ENCODE data around the gene NUP210.
"Not testable (repeated sequence)": the region's sequence is repeated elsewhere in the genome, so short reads cannot be mapped to it uniquely, and the experiment has no call there.

Gene NUP210

DNA sequence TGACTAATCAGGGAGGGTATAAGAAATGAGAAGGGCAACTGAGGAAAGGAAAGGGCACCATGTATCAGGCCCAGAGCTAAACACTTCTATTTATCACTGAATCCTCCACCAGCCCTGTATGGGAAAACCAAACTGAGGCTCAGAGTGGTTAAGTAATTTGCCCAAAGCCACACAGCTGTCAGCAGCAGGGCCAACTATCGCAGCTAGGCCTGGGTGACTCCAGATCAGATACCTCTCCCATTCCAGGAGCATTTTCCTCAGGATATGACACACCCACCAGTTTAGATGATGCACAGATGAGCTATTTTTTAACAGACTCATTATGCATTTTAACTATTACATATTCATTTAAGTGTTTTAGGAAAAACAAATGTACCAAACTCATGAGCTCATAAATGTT is 14.5 kb downstream of the NUP210 start:
- no peak for DNase-seq

DNA sequence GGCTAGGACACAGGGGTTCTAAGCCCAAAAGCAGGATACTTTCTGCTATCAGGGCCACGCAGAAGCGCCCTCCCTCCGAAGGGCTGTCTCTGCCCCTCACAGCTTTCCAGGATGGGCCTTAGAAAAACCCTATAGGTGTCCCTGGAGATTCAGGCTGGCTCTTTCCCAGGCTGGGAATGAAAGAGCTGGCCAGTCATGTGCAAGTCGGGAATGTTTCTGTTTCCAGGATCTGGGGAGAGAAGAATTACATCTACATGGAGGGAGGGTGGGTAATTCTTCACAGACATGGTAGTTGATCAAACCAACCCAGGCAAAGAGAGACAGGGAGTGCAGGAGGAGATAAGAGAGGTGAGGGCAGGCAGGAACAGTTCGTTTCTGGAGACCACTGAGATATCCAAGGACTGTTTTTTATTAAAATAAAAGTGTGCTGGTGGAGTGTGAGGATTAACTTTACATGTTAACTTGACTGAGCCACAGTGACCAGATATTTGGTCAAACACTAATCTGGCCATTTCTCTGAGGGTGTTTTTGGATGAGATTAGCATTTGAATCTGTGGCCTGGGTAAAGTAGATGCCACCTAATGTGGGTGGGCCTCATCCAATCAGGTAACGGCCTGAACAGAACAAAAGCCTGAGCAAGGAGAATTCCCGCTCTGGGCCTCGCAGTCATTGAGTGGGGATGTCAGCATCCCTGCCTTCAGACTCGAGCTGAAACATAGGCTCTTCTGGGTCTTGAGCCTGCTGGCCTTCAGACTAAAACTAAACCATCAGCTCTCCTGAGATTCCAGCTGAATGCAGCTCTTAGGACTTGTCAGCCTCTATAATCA is 15.3 kb downstream of the NUP210 start:
- no peak for DNase-seq

DNA sequence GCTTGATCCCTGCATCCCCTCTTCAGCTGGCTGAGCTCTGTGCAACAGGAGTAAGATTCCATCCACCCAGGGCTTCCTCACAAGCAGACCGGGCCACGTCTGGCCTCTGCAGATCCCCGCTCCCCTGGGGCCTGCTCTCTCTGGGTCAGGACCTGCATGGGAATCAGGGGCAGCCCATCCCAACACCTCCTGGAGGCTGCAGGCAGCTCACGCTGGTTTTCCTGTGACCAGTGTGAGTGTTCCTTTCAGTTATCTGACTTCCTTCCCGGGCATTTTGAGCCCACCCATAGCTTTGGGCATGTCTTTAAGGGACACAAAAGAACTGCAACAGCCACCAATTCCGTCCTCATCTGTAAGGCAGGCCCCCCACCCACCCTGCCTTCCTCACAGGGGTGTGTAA is 16.3 kb downstream of the NUP210 start:
- no peak for DNase-seq

DNA sequence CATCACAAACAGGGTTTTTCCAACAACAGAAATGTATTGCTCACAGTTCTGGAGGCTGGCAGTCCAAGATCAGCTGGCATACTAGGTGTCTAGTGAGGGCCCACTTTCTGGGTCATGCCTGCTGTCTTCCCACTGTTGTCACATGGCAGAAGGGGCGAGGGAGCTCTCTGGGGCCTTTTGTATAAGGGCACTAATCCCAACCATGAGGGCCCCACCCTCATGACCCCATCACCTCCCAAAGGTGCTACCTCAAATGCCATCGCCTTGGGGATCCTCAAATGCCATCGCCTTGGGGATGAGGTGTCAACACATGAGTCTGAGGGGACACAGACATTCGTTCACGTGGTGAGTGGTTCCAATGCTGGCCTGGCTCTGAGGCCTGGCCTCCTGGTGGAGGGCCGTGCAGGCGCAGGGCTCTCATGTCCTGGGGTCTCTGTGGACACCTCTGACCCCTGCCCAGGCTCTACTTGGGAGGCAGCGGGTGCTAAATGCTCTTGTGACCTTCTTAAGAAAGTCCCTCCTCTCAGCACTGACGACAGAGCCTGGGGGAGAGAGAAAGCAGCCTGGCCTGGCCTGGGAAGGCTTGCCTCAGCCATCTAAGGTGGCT is 16.8 kb downstream of the NUP210 start:
- no peak for DNase-seq

DNA sequence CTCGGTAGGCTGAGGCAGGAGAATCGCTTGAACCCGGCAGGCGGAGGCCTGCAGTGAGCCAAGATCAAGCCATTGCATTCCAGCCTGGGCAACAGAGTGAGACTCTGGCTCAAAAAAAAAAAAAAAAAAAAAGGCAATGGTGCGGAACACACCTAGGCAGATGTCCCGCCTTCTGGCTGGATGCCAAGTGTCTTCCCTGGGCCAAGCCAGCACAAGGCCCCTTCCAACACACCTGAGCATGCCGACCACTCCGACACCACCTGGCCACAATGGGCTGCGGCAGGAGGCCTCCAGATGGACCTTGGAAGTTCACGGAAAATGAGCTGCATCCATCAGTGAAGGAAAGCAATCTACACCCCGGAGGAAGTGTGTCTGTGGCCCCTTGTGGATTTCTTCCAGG is 19.0 kb downstream of the NUP210 start:
- DNase-seq, result peak; percentile 80

DNA sequence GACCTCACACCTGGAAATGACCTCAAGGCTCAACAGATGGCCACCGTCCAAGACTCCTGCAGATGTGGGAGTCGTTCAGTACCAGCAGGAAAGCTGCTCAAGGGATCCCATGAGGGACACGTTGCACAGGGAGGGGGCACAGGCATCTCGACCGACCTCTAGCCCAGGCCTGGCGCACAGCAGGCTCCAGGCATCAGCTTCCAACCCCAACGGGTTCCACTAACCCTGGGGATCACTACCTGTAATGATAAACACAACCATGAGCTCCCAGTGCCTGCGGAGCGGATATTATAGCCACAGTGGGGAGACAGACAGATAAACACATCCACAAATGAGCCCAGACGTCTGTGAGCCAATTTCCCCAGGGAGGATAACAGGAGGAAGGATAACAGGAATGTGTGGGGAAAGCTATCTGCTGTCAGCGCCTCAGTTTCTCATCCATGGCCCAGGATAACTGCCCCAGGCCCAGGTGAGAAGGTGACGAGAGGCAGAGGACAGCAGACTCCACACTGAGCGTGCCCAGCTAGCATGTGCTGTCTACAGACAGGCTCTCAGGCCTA is 19.9 kb downstream of the NUP210 start:
- DNase-seq, result peak; percentile 2

DNA sequence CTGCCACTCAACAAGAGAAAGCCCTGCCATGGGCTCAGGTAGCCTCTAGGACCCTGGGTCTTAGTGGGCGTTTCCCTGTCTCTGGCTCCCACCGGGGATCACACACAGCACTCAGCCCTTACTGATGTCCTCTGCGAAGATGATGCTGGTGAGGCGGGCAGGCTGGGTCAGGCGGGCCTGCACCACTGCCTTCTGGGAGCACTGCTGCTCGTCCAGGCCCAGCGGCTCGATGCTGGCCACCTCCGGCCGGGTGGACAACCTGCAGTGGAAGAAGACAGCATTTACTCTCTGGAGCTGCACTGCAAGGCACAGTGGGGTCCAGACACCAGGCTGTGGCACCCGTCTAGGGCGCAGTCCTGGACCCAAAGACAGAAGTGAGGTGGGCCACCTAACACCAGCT is 20.5 kb downstream of the NUP210 start:
- DNase-seq, result no peak

DNA sequence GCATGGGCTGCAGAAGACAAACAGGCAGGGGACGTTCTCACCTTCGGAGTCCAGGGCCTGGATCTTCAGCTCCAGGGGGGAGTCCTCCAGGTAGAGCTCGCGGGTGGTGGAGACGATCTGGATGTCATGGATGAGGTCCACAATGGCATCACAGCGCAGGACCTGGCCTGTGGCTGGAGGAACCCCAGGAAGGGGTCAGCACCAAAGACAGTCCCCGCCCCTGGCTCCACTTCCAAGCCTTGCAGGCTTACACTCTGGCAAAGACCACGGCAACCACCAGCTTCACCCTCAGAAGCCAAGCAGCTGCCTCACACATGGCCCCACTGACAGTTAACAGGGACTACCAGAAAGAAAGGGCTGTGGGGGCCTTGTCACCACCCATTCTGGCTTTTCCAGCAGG is 22.8 kb downstream of the NUP210 start:
- DNase-seq, result no peak

DNA sequence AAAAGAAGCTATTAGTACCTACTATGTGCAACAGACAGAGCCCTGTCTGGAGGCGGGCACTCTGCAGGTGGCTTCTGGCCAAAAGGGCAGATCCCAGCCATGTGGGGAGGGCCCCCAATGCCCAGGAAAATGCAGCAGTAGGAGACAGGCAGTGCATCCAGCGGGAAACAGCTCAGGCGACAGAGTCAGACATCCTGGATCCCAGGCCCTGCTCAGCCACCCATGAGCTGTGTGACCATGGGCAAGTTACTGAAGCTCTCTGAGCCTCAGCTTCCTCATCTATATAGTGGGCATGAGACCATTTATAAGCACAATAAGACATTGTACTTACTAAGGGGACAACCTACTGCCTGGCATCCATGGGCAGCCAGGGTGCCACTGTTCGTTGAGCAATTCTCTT is 25.8 kb downstream of the NUP210 start:
- no peak for DNase-seq

DNA sequence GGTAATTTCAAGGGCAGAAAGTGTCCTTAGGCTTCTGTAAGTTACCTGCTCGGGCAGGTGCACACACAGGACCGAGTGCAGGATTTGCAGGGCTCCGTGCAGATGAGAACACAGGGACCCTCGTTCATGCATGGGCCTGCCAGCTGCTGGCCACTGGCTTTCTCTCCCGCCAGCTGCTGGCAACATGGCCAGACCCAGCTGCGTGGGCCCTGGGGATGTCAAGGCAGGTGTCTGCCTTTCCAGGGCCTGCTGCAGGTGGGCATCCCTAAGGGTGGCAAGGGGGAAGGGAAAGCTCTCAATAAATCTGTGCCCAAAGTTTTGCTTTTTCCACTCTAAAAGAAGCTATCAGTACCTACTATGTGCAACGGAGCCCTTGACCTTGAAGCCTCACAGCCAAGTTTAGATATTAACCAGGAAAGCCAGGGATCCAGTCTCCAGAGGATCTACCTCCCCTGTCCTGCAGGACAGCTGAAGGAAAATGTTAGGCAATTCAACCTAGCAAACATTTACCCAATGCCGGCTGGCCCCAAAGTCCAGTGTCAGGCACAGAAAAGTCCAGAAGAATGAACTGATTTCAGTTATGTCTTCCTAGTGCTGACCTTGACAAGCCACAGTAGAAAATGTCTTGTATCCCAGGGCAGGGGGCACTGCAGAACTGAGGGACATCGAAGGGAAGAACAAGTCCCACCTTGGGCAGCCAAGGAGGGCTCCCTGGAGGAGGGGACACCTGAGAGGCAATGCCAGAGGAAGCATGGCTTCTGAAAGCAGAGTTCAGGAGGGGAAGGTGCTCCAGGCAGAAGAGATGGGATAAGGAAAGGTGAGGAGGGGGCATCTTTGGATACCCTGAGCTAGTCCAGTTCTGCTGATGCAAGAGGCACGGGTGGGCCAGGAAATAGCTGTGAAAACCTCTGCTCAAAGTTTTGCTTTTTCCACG is 26.4 kb downstream of the NUP210 start:
- no peak for DNase-seq

DNA sequence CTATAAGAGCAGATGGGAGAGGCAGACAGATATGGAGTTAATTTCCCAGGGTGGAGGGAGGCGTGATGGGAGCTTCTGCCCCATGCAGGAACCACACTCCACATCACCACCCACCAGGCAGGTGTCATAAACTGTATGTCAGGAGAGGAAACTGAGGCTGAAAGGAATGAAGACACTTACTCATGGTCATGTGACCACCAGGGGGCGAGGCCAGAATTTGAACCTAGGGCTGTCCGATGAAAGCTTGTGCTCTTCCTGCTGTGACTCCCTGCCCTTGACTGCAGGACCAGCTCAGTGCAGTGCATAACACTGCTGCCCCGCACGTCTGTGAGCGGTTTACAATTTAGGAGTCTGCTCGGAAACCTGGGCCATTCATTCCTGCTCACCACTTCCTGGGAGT is 28.8 kb downstream of the NUP210 start:
- DNase-seq, result no peak

DNA sequence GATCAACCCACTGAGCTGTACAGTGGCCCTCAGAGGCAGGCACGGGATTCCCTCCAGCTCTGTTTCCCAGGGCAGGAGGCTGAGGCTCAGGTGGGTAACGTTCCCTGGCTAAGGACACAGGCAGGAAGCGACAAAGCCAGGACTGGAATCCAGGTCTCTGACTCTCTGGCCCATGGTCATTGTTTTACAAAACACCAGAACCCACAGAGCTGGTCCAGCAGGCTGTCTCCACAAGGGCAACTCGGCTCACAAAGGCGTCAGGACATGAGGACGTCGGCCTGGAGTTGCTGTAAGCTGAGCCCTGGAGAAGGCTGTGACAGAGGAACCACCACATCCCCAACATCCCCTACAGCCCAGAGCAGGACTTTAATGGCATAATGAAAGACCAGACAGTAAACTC is 30.7 kb downstream of the NUP210 start:
- DNase-seq, result no peak

DNA sequence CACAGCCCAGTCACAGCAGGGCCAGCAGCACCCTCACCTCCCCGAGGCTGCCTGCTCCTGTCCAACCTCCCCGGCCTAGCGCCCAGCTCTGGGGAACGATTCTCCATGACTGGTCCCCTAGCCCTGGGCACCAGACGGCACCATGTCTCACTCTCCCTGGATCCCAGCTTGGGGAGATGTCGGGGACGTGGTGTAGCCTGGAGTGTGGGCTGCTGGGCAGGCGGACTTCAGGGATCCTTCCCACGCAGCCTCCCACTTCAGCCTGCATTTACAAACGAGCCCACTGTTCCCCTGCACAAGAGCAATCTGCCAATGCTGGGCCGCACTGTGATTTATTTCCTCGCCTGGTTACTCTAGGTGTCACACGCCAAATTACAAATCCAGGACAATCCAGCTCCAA is 31.3 kb downstream of the NUP210 start:
- no peak for DNase-seq

DNA sequence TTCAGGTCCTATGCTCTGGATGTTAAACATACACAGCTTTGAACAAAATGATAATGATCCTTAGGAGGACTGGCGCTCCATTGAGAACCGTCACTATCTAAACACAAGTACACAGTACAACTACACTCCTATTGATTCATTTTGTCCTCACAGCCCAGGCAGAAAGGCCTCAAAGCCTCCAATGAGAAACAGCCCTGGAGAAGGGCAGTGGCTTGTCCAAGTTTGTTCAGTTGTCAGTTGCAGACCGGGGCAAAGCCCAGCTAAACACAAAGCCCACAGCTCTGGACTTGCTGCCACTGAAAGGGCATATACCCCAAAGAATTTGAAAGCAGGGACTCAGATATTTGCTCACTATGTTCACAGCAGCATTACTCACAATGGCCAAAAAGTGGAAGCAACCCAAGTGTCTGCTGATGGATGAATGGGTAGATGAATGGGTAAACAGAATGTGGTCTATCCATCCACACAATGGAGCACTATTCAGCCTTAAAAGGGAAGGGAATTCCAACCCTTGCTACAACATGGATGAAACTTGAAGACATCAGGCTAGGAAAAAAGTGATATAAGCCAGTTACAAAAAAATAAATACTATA is 34.7 kb downstream of the NUP210 start:
- no peak for DNase-seq

DNA sequence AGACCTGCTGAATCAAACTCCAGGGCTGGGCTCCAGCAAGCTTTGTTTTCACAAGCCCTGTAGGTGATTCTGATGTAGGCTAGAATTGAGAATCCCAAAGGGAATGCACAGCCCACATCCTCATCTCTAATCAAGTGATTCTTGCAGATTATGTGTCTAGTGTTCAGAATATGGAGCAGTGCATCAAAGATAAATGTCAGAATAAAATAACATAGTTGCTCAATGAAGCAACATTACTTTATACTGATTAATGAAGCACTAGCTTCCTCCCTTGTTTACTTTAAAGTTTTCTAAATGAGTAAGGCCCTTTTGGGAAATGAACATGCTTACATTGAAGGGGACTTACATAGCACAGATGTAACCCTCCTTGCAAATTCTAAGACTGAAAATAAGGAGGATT is 39.2 kb downstream of the NUP210 start:
- DNase-seq, result no peak

DNA sequence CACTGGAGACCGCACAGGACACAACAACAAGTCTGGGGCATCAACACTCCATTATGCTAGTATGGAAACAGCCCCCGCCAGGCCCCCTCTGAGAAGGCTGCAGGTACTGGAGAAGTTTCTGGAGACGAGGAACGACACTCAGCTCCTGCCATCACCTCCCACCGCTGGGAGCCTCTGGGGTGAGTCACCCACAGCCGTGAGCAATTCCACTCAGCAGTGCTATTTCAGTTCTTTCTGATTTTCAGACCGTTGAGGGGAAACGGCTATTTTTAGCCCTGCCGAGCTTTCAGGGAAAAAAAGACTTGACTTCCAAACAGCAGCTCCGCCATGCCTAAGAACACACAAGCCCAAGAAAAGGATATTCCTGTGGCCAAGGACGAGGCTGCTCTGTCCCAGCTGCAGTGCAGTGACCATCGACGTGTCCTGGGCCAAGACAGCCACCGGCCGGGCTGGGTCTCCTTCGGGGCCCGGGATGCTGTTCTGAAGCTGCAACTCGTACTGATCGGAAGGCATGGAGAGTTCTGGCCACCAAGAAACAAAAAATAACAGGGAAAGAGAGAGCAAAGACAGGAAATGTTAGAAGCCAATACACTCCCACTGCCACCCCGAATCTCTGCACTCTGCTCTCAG is 40.8 kb downstream of the NUP210 start:
- DNase-seq, result no peak

DNA sequence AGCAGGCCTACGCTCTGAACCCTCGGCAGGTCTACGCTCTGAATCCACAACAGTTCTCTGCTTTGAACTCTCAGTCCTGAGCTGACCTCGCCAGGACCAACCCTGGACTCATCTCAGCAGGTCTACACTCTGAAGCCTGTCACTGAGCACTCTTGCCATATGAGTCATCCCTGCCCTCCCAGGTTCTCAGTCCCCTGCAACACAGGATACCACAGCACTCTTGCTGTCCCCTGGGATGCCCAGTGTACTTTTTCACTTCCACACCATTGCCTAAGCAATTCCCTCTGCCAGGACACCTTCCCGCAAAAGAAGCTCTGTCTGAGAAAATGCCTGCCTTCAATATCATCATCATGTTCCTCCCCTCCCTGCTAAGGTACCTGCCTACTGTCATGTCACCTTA is 42.0 kb downstream of the NUP210 start:
- DNase-seq, result no peak

DNA sequence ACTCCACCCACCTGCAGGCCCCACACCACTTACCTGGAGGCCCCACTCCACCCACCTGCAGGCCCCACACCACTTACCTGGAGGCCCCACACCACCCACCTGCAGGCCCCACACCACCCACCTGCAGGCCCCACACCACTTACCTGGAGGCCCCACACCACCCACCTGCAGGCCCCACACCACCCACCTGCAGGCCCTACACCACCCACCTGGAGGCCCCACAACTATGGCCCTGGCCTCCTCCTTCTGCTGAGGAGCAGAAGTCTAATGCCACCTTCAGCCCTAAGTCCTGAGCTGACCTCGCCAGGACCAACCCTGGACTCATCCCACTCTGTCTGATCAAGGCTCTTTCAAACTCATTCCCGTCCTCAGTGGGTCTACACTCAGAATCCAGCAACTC is 42.4 kb downstream of the NUP210 start:
- not testable (repeated sequence) for DNase-seq

DNA sequence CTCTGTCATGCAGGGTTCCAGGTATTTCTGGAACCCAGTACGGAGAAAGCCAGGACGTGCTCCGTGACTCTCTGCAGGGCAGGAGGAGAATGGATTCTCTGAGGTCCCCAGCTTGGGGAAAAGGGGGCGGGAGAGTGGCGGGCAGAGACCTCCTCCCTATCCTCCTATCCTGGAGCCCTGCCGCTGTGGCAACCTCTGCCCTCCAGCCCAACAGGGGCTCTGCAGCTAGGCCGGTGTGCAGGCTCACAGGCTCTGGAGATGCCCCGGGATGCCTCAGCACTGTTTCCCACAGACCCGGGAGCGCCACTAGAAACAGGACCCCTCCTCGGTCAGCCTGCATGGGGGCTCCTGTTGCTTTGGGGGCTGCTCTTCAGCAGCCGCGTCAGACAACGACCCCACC is 43.1 kb downstream of the NUP210 start:
- DNase-seq, result no peak

DNA sequence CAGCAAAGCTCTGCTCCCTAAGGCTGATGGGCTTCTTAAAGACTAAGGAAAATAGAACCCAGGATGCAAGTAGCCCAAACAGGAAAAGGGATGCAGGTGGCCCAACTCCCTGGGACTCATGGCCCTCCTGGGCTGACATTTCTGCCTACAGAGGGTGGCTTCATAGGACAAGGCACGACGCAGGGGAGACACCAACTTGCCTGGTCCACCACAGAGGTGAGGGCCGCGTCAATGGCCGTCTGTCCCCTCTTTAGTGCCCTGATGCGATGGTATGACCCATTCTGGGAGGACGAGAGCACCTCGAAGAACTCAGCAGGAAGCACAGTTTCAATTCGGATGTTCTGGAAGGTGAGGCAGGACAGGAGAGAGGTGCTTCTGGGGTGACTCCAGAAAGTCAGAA is 44.0 kb downstream of the NUP210 start:
- DNase-seq, result no peak

DNA sequence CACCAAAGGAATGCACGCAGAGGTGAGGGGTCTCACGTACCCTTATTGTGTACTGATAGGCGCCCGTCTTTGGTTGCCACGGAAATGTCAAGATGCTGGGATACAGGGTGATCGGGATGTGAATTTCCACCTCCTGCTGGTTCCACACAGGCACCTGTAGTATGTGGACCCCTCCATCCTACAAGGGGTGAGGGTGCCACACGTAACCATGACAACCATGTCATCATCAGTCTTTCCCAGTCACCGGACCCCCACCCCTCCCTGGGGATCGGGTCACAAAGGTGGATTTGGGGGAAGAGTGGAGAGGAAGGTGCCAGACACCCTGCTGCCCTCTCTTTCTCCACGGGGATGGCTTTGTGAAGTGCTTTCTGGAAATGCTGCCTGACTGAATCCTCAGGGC is 44.7 kb downstream of the NUP210 start:
- no peak for DNase-seq

DNA sequence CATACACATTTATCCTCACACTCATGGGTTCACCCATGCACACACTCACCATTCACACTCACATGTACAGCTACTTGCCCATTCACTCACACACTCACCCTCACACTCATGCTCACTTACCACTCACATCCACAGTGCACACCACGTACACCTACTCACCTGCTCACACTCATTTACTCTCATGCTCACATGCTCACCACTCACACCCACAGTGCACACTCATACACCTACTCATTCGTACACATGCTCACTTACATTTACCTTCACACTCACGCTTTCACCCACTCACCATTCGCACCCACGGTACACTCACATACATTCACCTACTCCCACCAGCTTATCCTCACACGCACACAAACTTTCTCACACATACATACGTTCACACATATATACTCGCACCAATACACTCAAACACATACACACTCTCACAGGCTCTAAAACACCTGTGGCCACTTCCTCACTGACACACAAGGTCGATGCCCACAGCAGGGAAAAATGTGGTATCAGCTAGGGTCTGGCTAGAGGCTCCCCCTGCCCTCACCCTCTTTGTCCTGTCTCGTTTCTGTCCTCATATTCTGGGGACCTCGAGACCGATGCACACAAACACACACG is 46.0 kb downstream of the NUP210 start:
- no peak for DNase-seq
